H1 (cell line): ENCODE data around the gene TCP11. TPM values are rescaled to one million over a fixed set of nuclear protein-coding genes. Genes with fewer than 3 reads are reported as not detected.

ENCODE experiments used
- CTCF ChIA-PET: fragments of 300-600 bp; sonication (Branson Sonifier 250); formaldehyde crosslinking; loops from one replicate; lab custom pipeline; 2021; ENCODE audit not compliant: partially characterized antibody; lab: Charles Lee
- POLR2A ChIA-PET: fragments of 300-600 bp; sonication (Branson Sonifier 250); formaldehyde crosslinking; loops from one replicate; lab custom pipeline; 2021; ENCODE audit warnings: inconsistent platforms; ENCODE audit not compliant: partially characterized antibody; lab: Charles Lee
- DNase-seq, 2 experiments: peaks; one replicate each; pipeline versions ENCODE4 v3.0.0 to v3.0.0-alpha.2; 2010 to 2022; ENCODE audit warnings: low spot score in 2 of 2, low read depth in 1 of 2, mixed read lengths in 1 of 2
- FAIRE-seq: peaks from 2 replicates; lab custom pipeline; 2011; peaks lifted over from hg19 to GRCh38; lab: Jason Lieb, UNC
- H2AFZ ChIP-seq: 2 replicates; pipeline ENCODE4 v1.8.1; 2012; ENCODE audit warnings: low read length, inconsistent platforms
- H2AK5ac ChIP-seq: 2 replicates; pipeline ENCODE4 v1.6.1; 2013; ENCODE audit warnings: low read depth, low read length
- H2BK120ac ChIP-seq: replicated peaks from 2 replicates; pipeline ENCODE3; 2013; ENCODE audit warnings: low read depth, low read length, inconsistent platforms
- H2BK12ac ChIP-seq: 2 replicates; pipeline ENCODE4 v1.6.1; 2013; ENCODE audit warnings: low read depth, low read length
- H2BK15ac ChIP-seq: 2 replicates; pipeline ENCODE4 v1.6.1; 2013; ENCODE audit warnings: low read length
- H2BK20ac ChIP-seq: 2 replicates; pipeline ENCODE4 v1.6.1; 2013; ENCODE audit warnings: low read length
- H2BK5ac ChIP-seq: 2 replicates; pipeline ENCODE4 v1.6.1; 2013; ENCODE audit warnings: low read depth, low read length
- H3K14ac ChIP-seq: 2 replicates; pipeline ENCODE4 v1.6.1; 2013; ENCODE audit warnings: inconsistent platforms; ENCODE audit not compliant: insufficient read length
- H3K18ac ChIP-seq: 2 replicates; pipeline ENCODE4 v1.6.1; 2013; ENCODE audit warnings: low read length; ENCODE audit errors: extremely low read depth
- H3K23ac ChIP-seq: 2 replicates; pipeline ENCODE4 v1.6.1; 2013; ENCODE audit warnings: inconsistent platforms; ENCODE audit not compliant: insufficient read length
- H3K23me2 ChIP-seq: 2 replicates; pipeline ENCODE4 v1.6.1; 2013; ENCODE audit warnings: low read depth, low read length
- H3K27ac ChIP-seq: 2 replicates; pipeline ENCODE4 v1.6.1; 2011; ENCODE audit warnings: low read depth, low read length, inconsistent platforms
- H3K27me3 ChIP-seq, 4 experiments: replicated peaks in 1 of 4; 1 replicate in 1 of 4; 2 replicates in 3 of 4; pipeline versions ENCODE4 v1.6.1 to v1.8.1; 2011 to 2013; ENCODE audit warnings: low read length in 3 of 4, mild to moderate bottlenecking in 3 of 4, inconsistent platforms in 2 of 4, mixed read lengths in 2 of 4, moderate library complexity in 1 of 4; ENCODE audit not compliant: control insufficient read depth in 3 of 4, insufficient read depth in 3 of 4; ENCODE audit errors: extremely low read depth in 1 of 4
- H3K36me3 ChIP-seq, 4 experiments: 2 replicates each; pipeline versions ENCODE4 v1.6.1 to v1.8.1; 2011 to 2013; ENCODE audit warnings: mild to moderate bottlenecking in 4 of 4, low read length in 3 of 4, moderate library complexity in 2 of 4, control low read depth in 1 of 4, inconsistent platforms in 1 of 4; ENCODE audit not compliant: insufficient read depth in 4 of 4, control insufficient read depth in 2 of 4
- H3K4ac ChIP-seq: replicated peaks from 2 replicates; pipeline ENCODE3; 2013; ENCODE audit warnings: low read length, low read depth, mixed read lengths, inconsistent platforms; ENCODE audit not compliant: insufficient read length
- H3K4me1 ChIP-seq, 4 experiments: replicated peaks in 1 of 4; 1 replicate in 1 of 4; 2 replicates in 3 of 4; pipeline versions ENCODE4 v1.6.1 to v1.8.1; 2011 to 2013; ENCODE audit warnings: low read length in 3 of 4, inconsistent platforms in 2 of 4, mixed read lengths in 1 of 4; ENCODE audit not compliant: insufficient read depth in 4 of 4, control insufficient read depth in 3 of 4
- H3K4me2 ChIP-seq, 2 experiments: 2 replicates each; pipeline versions ENCODE4 v1.6.1 to v1.8.1; 2011 to 2013; ENCODE audit warnings: low read depth in 2 of 2, low read length in 2 of 2, control low read depth in 1 of 2, inconsistent platforms in 1 of 2, mild to moderate bottlenecking in 1 of 2; ENCODE audit not compliant: insufficient read depth in 1 of 2
- H3K4me3 ChIP-seq, 4 experiments: fragments of 200-600, 300-600 bp in 1 of 4; sonication (generic), shearing (Covaris generic), sonication (Bioruptor Twin) in 1 of 4; 2 replicates each; pipeline versions ENCODE4 v1.5.1 to v1.8.1; 2011 to 2016; ENCODE audit warnings: low read length in 4 of 4, low read depth in 3 of 4, control low read depth in 2 of 4, inconsistent platforms in 2 of 4, mild to moderate bottlenecking in 2 of 4, mixed read lengths in 1 of 4, moderate library complexity in 1 of 4; ENCODE audit not compliant: insufficient read depth in 2 of 4; ENCODE audit errors: extremely low read depth in 1 of 4
- H3K56ac ChIP-seq: replicated peaks from 2 replicates; pipeline ENCODE3; 2013; ENCODE audit warnings: low read depth, mild to moderate bottlenecking, mixed read lengths, low read length, inconsistent platforms; ENCODE audit not compliant: insufficient read length
- H3K79me1 ChIP-seq: 2 replicates; pipeline ENCODE4 v1.6.1; 2013; ENCODE audit warnings: low read depth, low read length, control low read depth
- H3K79me2 ChIP-seq, 2 experiments: 2 replicates each; pipeline versions ENCODE4 v1.6.1 to v1.8.1; 2012 to 2013; ENCODE audit warnings: low read length in 2 of 2, mild to moderate bottlenecking in 2 of 2, inconsistent platforms in 1 of 2; ENCODE audit not compliant: insufficient read depth in 2 of 2, control insufficient read depth in 1 of 2
- H3K9ac ChIP-seq, 4 experiments: replicated peaks in 1 of 4; 1 replicate in 1 of 4; 2 replicates in 3 of 4; pipeline versions ENCODE4 v1.6.1 to v1.8.1; 2011 to 2013; ENCODE audit warnings: low read depth in 3 of 4, low read length in 3 of 4, control low read depth in 2 of 4, mild to moderate bottlenecking in 2 of 4, moderate library complexity in 2 of 4, inconsistent platforms in 1 of 4; ENCODE audit errors: extremely low read depth in 1 of 4
- H3K9me3 ChIP-seq, 2 experiments: 2 replicates each; pipeline versions ENCODE4 v1.6.1 to v1.8.1; 2012 to 2013; ENCODE audit warnings: mild to moderate bottlenecking in 2 of 2, moderate library complexity in 2 of 2, control low read depth in 1 of 2, inconsistent platforms in 1 of 2, low read depth in 1 of 2, low read length in 1 of 2, mixed read lengths in 1 of 2; ENCODE audit not compliant: insufficient read depth in 2 of 2
- H4K20me1 ChIP-seq, 2 experiments: replicated peaks in 1 of 2; 2 replicates each; pipeline versions ENCODE3 to v1.8.1; 2011 to 2013; ENCODE audit warnings: inconsistent platforms in 2 of 2, low read length in 2 of 2, mild to moderate bottlenecking in 1 of 2; ENCODE audit not compliant: insufficient read depth in 2 of 2, control insufficient read depth in 1 of 2
- H4K5ac ChIP-seq: 2 replicates; pipeline ENCODE4 v1.6.1; 2013; ENCODE audit warnings: low read length, low read depth, mixed read lengths, inconsistent platforms; ENCODE audit not compliant: insufficient read length
- H4K8ac ChIP-seq: 2 replicates; pipeline ENCODE4 v1.8.0; 2013; ENCODE audit warnings: mild to moderate bottlenecking, moderate library complexity, low read length, inconsistent platforms; ENCODE audit not compliant: insufficient read depth; ENCODE audit errors: extremely low read depth
- H4K91ac ChIP-seq: replicated peaks from 2 replicates; pipeline ENCODE3; 2013; ENCODE audit warnings: low read length, mixed read lengths, inconsistent platforms; ENCODE audit not compliant: insufficient read length
- CREB1 ChIP-seq: IDR thresholded peaks from 2 replicates; pipeline ENCODE4 v1.6.1; 2012; ENCODE audit warnings: inconsistent platforms
- GTF2F1 ChIP-seq: IDR thresholded peaks from 2 replicates; pipeline ENCODE4 v1.6.1; 2012; ENCODE audit warnings: low read depth, low read length, improper control_type of control experiment, borderline replicate concordance
- HDAC2 ChIP-seq, 2 experiments: fragments of 300-600 bp in 1 of 2; sonication (generic) in 1 of 2; IDR thresholded peaks; 2 replicates each; pipeline ENCODE4 v1.6.1; 2011 to 2012; ENCODE audit warnings: low read depth in 2 of 2, low read length in 2 of 2, mild to moderate bottlenecking in 2 of 2, moderate library complexity in 2 of 2, borderline replicate concordance in 1 of 2, inconsistent platforms in 1 of 2
- HDAC6 ChIP-seq: IDR thresholded peaks from one replicate; pipeline ENCODE4 v1.7.1; 2012; ENCODE audit warnings: low read depth, mild to moderate bottlenecking, inconsistent platforms, low read length, moderate library complexity
- MAFK ChIP-seq: IDR thresholded peaks from 2 replicates; pipeline ENCODE4 v1.6.1; 2012; ENCODE audit warnings: low read depth, mild to moderate bottlenecking, improper control_type of control experiment, low read length
- NANOG ChIP-seq: IDR thresholded peaks from 2 replicates; pipeline ENCODE4 v1.6.1; 2011; ENCODE audit warnings: low read length, low read depth, mild to moderate bottlenecking, inconsistent platforms; ENCODE audit not compliant: insufficient read depth, poor library complexity, severe bottlenecking
- NRF1 ChIP-seq: IDR thresholded peaks from 2 replicates; pipeline ENCODE4 v1.6.1; 2011; ENCODE audit warnings: mild to moderate bottlenecking, low read depth, low read length, improper control_type of control experiment
- SUZ12 ChIP-seq: fragments of 200-600 bp; sonication (generic); IDR thresholded peaks from 2 replicates; pipeline ENCODE4 v1.6.1; 2012; ENCODE audit warnings: mild to moderate bottlenecking, inconsistent platforms, low read length, moderate library complexity, mixed read lengths
- TCF12 ChIP-seq: IDR thresholded peaks from 2 replicates; pipeline ENCODE4 v1.6.1; 2011; ENCODE audit warnings: low read depth, mild to moderate bottlenecking, low read length
- ZNF274 ChIP-seq: IDR thresholded peaks from 2 replicates; pipeline ENCODE4 v1.7.0; 2012; ENCODE audit warnings: low read length, borderline replicate concordance; ENCODE audit errors: extremely low read depth
- WGBS, 2 experiments: shearing (Covaris generic) in 1 of 2; methylation state at CpG; one replicate each; pipeline versions ENCODE4 v1.1.6 to v1.1.7; 2013 to 2015; ENCODE audit warnings: low lambda C conversion rate in 2 of 2, mixed read lengths in 2 of 2, inconsistent platforms in 1 of 2, low coverage in 1 of 2, missing lambda C conversion rate in 1 of 2; ENCODE audit not compliant: insufficient replicate concordance in 2 of 2, insufficient coverage in 1 of 2, insufficient read length in 1 of 2; ENCODE audit errors: extremely low coverage in 1 of 2, missing lambda C conversion rate in 1 of 2; 5-methylcytosine and 5-hydroxymethylcytosine counted together
- polyA plus RNA-seq, 7 experiments: library from polyadenylated mRNA; depleted of rRNA in 3 of 7; stranded (reverse) in 5 of 7; unstranded in 2 of 7; fragments of >200 nt in 5 of 7; fragments of 200-250 nt in 2 of 7; gene quantifications; 1 replicate in 5 of 7; 2 replicates in 1 of 7; 4 replicates in 1 of 7; pipeline versions ENCODE4 v1.2.1 to v1.2.3, GENCODE V29; 2011 to 2013; ENCODE audit warnings: missing spikeins in 2 of 7, mixed read lengths in 2 of 7
- total RNA-seq: library from RNA; stranded (reverse); fragmentation: NEBNext Ultra II Directional; extraction: Animal tissue kit (Norgen Biotek cat#: 25700); gene quantifications from 2 replicates; pipeline ENCODE4 v1.2.1, GENCODE V29; 2021

TCP11 gene
- total and polyA plus RNA-seq, 2 of the 8 experiments (the other 6 are each of a cell fraction or from before 2014, with no cell fraction given) = 0.11 TPM; not detected in 1

DNA sequence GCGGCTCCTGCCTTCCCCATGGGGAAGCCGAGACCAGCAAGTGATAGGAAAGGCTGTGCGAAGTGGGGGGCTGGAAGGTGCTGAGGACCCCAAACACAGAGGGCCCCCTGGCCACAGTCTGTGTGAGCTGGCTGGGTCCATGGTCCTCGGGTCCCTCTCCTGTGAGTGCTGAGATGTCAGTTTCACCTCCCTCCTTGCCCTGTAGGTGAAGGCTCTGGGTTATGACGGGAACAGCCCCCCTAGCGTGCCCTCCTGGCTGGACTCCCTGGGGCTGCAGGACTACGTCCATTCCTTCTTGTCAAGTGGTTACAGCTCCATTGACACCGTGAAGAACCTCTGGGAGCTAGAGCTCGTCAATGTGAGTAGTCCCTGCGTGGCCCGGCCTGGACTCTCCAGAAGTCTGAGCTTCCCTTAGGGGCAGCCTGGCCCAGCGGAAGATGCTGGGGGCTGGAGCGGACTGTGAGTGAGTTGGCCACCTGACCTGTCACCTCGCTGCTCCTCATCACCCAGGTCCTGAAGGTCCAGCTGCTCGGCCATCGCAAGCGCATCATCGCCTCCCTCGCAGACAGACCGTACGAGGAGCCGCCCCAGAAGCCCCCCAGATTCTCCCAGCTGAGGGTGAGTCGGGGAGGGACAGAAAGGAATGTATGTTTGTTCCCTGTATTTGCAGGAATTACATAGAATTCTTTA, 61.7 kb downstream of the TCP11 start:
- no peak overlapping the region for H2BK12ac ChIP-seq
- no peak for DNase-seq
- H4K91ac ChIP-seq = no peak overlapping the region
- H3K9me3 ChIP-seq = no peaks in the 10 kb centered on the region
- POLR2A ChIA-PET = interaction anchor here (0.8 to 1.2 kb wide), 2 partner anchors 32 to 49 kb away, joined by 3 read pairs; no protein-coding TSS in a partner anchor
- peaks cover 0 to 10% (median 4%) of the 10 kb centered on the region in 4 experiments; a peak in 3 of 7 replicates for H3K4me1 ChIP-seq
- no peak overlapping the region for H2BK120ac ChIP-seq
- H3K4ac ChIP-seq = no peak overlapping the region
- WGBS, 2 experiments = 98% methylated on average over 19 of the region's 23 CpGs; no CpG with 5 or more reads in 1 of the 2 experiments
- H3K23me2 ChIP-seq = no peaks in the 10 kb centered on the region
- no peak overlapping the region for H3K14ac ChIP-seq
- no peaks in the 10 kb centered on the region for H3K79me2 ChIP-seq
- no peaks in the 10 kb centered on the region for H4K20me1 ChIP-seq
- no peak overlapping the region for H3K18ac ChIP-seq
- H4K5ac ChIP-seq = no peak overlapping the region
- H2AFZ ChIP-seq = no peak overlapping the region
- no peak overlapping the region; the same call in 1 of the 2 replicates for H4K8ac ChIP-seq
- no peak overlapping the region for H3K56ac ChIP-seq
- peaks cover 3 to 14% (median 9%) of the 10 kb centered on the region in 4 experiments; a peak in 7 of 8 replicates for H3K36me3 ChIP-seq
- H3K27me3 ChIP-seq = no peaks in the 10 kb centered on the region
- no peak overlapping the region for H3K27ac ChIP-seq
- no peak overlapping the region for H2BK5ac ChIP-seq
- CTCF ChIA-PET = interaction anchor here (0.7 to 8.6 kb wide), 9 partner anchors 11 to 126 kb away, joined by 3 to 52 read pairs (median 4); no protein-coding TSS in a partner anchor
- FAIRE-seq = no peak
- H2AK5ac ChIP-seq = no peak overlapping the region
- no peak overlapping the region for H3K4me3 ChIP-seq
- H3K9ac ChIP-seq = no peak overlapping the region
- H3K4me2 ChIP-seq = no peak overlapping the region
- H3K79me1 ChIP-seq = no peaks in the 10 kb centered on the region
- no peak overlapping the region for H3K23ac ChIP-seq
- H2BK20ac ChIP-seq = no peak overlapping the region
- no peak overlapping the region for H2BK15ac ChIP-seq
- TF ChIP-seq TCF12 (no peak), HDAC2 (IDR thresholded peaks at IDR 0.05; ENCODE audit: borderline replicate concordance in 1 of 2, low read depth in 2 of 2, low read length in 2 of 2) (no peak), NANOG (no peak), NRF1 (no peak), CREB1 (no peak), HDAC6 (no peak), MAFK (no peak), GTF2F1 (no peak), ZNF274 (no peak), SUZ12 (no peak)
